Caco-2 (cell line): Measurements from ENCODE around the gene CETP. TPM values are rescaled to one million over a fixed set of nuclear protein-coding genes. Genes with fewer than 3 reads are reported as not detected.
A peak's percentile ranks its signal among the peaks of the same experiment; 100 is the strongest.

Experiments
- BruUV-seq: library from RNA; stranded (reverse); fragments of 400-500 nt; replicated peaks from 2 replicates; lab custom pipeline; 2021; lab: Mats Ljungman, UMichigan
- CTCF ChIA-PET: fragments of 300-600 bp; sonication (Branson Sonifier 250); formaldehyde crosslinking; loops from one replicate; lab custom pipeline; 2022; ENCODE audit warnings: antibody characterized with exemption; lab: Charles Lee
- POLR2A ChIA-PET: fragments of 300-600 bp; sonication (Branson Sonifier 250); formaldehyde crosslinking; loops from one replicate; lab custom pipeline; 2022; ENCODE audit warnings: antibody characterized with exemption; lab: Charles Lee
- DNase-seq, 2 experiments: peaks; one replicate each; pipeline versions ENCODE4 v3.0.0 to v3.0.0-alpha.2; 2020 to 2022
- H3K27me3 ChIP-seq: replicated peaks from 2 replicates; pipeline ENCODE4 v1.6.0; 2011; ENCODE audit warnings: low read length; ENCODE audit not compliant: control insufficient read depth, insufficient read depth
- H3K36me3 ChIP-seq: 2 replicates; pipeline ENCODE4 v1.5.1; 2011; ENCODE audit warnings: low read length; ENCODE audit not compliant: control insufficient read depth, insufficient read depth
- H3K4me1 ChIP-seq: fragments of 250-450 bp; sonication (Bioruptor Pico); 2 replicates; pipeline ENCODE4 v1.5.1; 2020; ENCODE audit warnings: mild to moderate bottlenecking
- H3K4me3 ChIP-seq: 2 replicates; pipeline ENCODE4 v1.5.1; 2011; ENCODE audit warnings: low read depth, mild to moderate bottlenecking, control low read depth, low read length
- H3K9me3 ChIP-seq: fragments of 250-450 bp; sonication (Bioruptor Pico); 2 replicates; pipeline ENCODE4 v1.5.1; 2020; ENCODE audit warnings: mild to moderate bottlenecking, moderate library complexity
- H3K27ac Mint-ChIP-seq: one replicate; pipeline ENCODE4 v1.8.0; 2022; ENCODE audit warnings: mixed read lengths; ENCODE audit not compliant: unreplicated experiment
- H3K27me3 Mint-ChIP-seq: one replicate; pipeline ENCODE4 v1.8.0; 2022; ENCODE audit warnings: mixed read lengths; ENCODE audit not compliant: insufficient read depth, unreplicated experiment
- H3K36me3 Mint-ChIP-seq: one replicate; pipeline ENCODE4 v1.8.0; 2022; ENCODE audit warnings: mild to moderate bottlenecking, mixed read lengths; ENCODE audit not compliant: insufficient read depth, unreplicated experiment
- H3K4me1 Mint-ChIP-seq: one replicate; pipeline ENCODE4 v1.8.0; 2022; ENCODE audit warnings: low read depth, mixed read lengths; ENCODE audit not compliant: unreplicated experiment
- H3K4me3 Mint-ChIP-seq: one replicate; pipeline ENCODE4 v1.8.0; 2022; ENCODE audit warnings: mild to moderate bottlenecking, moderate library complexity, mixed read lengths; ENCODE audit not compliant: unreplicated experiment
- H3K9me3 Mint-ChIP-seq: one replicate; pipeline ENCODE4 v1.8.0; 2022; ENCODE audit warnings: mixed read lengths; ENCODE audit not compliant: unreplicated experiment
- intact Hi-C: fragments of 100-400 bp; cut with micrococcal nuclease; formaldehyde crosslinking; loops from one replicate; pipeline ENCODE4 v1.10.0; 2022; ENCODE audit not compliant: unreplicated experiment
- total RNA-seq: library from RNA; stranded (reverse); gene quantifications from 2 replicates; pipeline ENCODE4 v1.2.3, GENCODE V29; 2022
- TF ChIP-seq, protein P1 (sequence below), 2 experiments: fragments of 200-600 bp in 1 of 2; IDR thresholded peaks; 1 replicate in 1 of 2; 2 replicates in 1 of 2; pipeline versions ENCODE4 v1.5.1 to v1.8.0; 2011 to 2022; ENCODE audit warnings: antibody characterized with exemption in 1 of 2, control low read depth in 1 of 2, inconsistent platforms in 1 of 2, low read depth in 1 of 2, low read length in 1 of 2, mild to moderate bottlenecking in 1 of 2, moderate library complexity in 1 of 2; ENCODE audit not compliant: insufficient read depth in 1 of 2, severe bottlenecking in 1 of 2, unreplicated experiment in 1 of 2

CETP gene
- total RNA-seq, 1 experiment from 2014 or later, result not detected

GRCh38 chr16:56988161-56988947, 26.6 kb downstream of the CETP start:
- H3K9me3 ChIP-seq, result no peaks in the 10 kb centered on the region
- POLR2A ChIA-PET, result no interaction called here
- Mint-ChIP-seq H3K4me1 (peaks cover 15% of the 10 kb centered on the region), H3K27me3 (peaks cover 3% of the 10 kb centered on the region), H3K9me3 (no peaks in the 10 kb centered on the region), H3K36me3 (no peaks in the 10 kb centered on the region), H3K27ac (no peak overlapping the region), H3K4me3 (peak overlapping the region; percentile 88)
- peak in 1 of 2 experiments; percentile 27 for DNase-seq
- peaks cover 3% of the 10 kb centered on the region; the same call in 1 of the 2 replicates for H3K27me3 ChIP-seq
- no TSS peak for BruUV-seq
- no peak overlapping the region for H3K4me3 ChIP-seq
- intact Hi-C loops, result no loop called here
- H3K4me1 ChIP-seq, result peaks cover 10% of the 10 kb centered on the region
- CTCF ChIA-PET, result no interaction called here
- 0 out of 2 replicates have a peak, but pooled peaks cover 2% of the 10 kb centered on the region for H3K36me3 ChIP-seq
- TF ChIP-seq, protein P1, sequence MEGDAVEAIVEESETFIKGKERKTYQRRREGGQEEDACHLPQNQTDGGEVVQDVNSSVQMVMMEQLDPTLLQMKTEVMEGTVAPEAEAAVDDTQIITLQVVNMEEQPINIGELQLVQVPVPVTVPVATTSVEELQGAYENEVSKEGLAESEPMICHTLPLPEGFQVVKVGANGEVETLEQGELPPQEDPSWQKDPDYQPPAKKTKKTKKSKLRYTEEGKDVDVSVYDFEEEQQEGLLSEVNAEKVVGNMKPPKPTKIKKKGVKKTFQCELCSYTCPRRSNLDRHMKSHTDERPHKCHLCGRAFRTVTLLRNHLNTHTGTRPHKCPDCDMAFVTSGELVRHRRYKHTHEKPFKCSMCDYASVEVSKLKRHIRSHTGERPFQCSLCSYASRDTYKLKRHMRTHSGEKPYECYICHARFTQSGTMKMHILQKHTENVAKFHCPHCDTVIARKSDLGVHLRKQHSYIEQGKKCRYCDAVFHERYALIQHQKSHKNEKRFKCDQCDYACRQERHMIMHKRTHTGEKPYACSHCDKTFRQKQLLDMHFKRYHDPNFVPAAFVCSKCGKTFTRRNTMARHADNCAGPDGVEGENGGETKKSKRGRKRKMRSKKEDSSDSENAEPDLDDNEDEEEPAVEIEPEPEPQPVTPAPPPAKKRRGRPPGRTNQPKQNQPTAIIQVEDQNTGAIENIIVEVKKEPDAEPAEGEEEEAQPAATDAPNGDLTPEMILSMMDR (IDR thresholded peaks at IDR 0.05; ENCODE audit: insufficient read depth in 1 of 2, low read depth in 1 of 2, low read length in 1 of 2, severe bottlenecking in 1 of 2, unreplicated experiment in 1 of 2), result no peak

GRCh38 chr16:56988948-56989945, 27.5 kb downstream of the CETP start, which contains the start of gene NLRC5:
Gene NLRC5 (plus strand): TSS chr16:56989557. CDS start chr16:57020713, 31,156 bp downstream.
- intact Hi-C loops, result no loop called here
- POLR2A ChIA-PET, result interaction anchor here (0.6 kb wide), 1 partner anchor 51 kb away, joined by 3 read pairs; no protein-coding TSS in a partner anchor
- H3K4me3 Mint-ChIP-seq, result peak within 1 kb of the TSS; percentile 88
- Histone ChIP-seq H3K4me1 (0 out of 2 replicates have a peak, but pooled peaks cover 3% of the 10 kb centered on the region), H3K4me3 (peak within 1 kb of the TSS; percentile 84), H3K27me3 (peaks cover 4% of the 10 kb centered on the region; the same call in 1 of the 2 replicates), H3K9me3 (no peaks in the 10 kb centered on the region), H3K36me3 (0 out of 2 replicates have a peak, but pooled peaks cover 2% of the 10 kb centered on the region)
- no peaks in the 10 kb centered on the region for H3K9me3 Mint-ChIP-seq
- H3K27me3 Mint-ChIP-seq, result peaks cover 5% of the 10 kb centered on the region
- peak; percentile 72 to 79 for DNase-seq
- CTCF ChIA-PET, result interaction anchor here (0.6 to 0.9 kb wide), 2 partner anchors 56 to 236 kb away, joined by 3 to 4 read pairs; no protein-coding TSS in a partner anchor
- no TSS peak for BruUV-seq
- peak within 1 kb of the TSS; percentile 36 for H3K27ac Mint-ChIP-seq
- peaks cover 15% of the 10 kb centered on the region for H3K4me1 Mint-ChIP-seq
- no peaks in the 10 kb centered on the region for H3K36me3 Mint-ChIP-seq
- TF ChIP-seq, protein P1 (IDR thresholded peaks at IDR 0.05; ENCODE audit: insufficient read depth in 1 of 2, low read depth in 1 of 2, low read length in 1 of 2, severe bottlenecking in 1 of 2, unreplicated experiment in 1 of 2), result no peak
